ENCODE measurements around the gene ANKRD34C.

Gene ANKRD34C

DNA sequence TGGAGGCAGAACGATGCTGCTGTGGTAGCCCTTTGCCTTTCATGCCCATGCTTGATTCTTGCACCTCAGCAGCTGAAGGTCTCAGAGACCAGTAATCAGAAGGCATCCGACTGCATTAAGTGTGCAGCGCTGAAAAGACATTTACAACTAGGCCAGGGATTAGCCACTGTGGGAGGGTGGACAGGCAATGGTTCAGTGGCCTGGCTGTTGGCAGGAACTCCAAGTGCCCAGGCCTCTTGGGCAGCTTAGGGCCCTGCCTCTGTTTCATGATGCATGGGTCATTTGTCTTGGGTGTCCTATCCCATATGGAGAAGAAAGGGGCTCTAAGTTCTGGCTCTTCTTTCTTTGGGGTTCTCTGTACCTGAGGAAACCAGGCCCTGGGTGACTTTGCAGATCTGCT, 39.8 kb downstream of the ANKRD34C start:
- no peaks in the 10 kb centered on the region for H3K4me1 ChIP-seq (ENCODE audit: insufficient read depth, low read length)
- peaks cover 5% of the 10 kb centered on the region; the same call in 1 of the 2 replicates for H3K36me3 ChIP-seq (ENCODE audit: insufficient read depth, low read length)
- no peaks in the 10 kb centered on the region for H3K9me3 ChIP-seq (ENCODE audit: control insufficient read depth, insufficient read depth, low read length)
- no peak overlapping the region for H3K9ac ChIP-seq (ENCODE audit: low read depth, low read length)

DNA sequence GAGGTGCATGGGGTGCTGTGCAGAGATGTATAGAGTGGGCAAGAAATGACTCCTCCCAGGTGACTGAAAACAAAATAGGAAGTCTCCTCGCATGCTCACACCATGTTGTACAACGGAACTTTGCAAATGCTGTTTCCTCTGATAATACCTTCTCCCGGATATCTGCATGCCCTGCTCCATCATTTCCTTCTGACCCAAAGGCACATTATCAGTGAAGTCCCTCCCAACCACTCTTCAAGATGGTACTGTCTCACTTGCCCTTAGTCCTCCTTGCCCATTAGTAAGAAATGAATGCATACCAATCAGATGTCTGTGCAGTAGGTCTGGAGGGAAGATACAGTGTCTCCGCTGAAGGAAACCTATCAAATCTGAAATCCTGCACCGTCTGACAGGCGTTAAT, 40.4 kb downstream of the ANKRD34C start:
- Histone ChIP-seq H3K4me1 (ENCODE audit: insufficient read depth, low read length) (no peaks in the 10 kb centered on the region), H3K9ac (ENCODE audit: low read depth, low read length) (no peak overlapping the region), H3K9me3 (ENCODE audit: control insufficient read depth, insufficient read depth, low read length) (no peaks in the 10 kb centered on the region), H3K36me3 (ENCODE audit: insufficient read depth, low read length) (peaks cover 5% of the 10 kb centered on the region; the same call in 1 of the 2 replicates)

DNA sequence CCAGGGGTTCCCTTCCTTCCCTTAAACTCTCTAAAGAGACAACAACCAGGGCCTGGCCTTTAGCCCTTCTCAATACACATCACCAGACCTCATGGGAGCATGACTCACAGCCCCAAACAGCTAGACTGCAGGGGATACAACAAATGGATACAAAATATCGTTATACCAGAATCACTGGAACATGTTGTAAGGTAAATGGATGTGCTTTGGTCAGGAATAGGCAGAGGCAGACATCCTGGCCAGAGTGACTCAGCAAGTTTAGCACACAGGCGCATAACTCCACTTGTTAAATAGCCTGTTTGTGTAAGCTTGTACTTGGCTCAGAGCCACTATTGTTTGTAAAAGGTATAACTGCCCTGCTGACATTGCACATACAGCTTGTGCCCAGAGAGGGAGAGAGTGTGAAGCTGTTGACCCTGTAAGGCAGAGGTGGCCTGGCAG, 46.7 kb downstream of the ANKRD34C start:
- Histone ChIP-seq H3K4me1 (ENCODE audit: insufficient read depth, low read length) (peaks cover 4% of the 10 kb centered on the region; the same call in 1 of the 2 replicates), H3K9ac (ENCODE audit: low read depth, low read length) (no peak overlapping the region), H3K36me3 (ENCODE audit: insufficient read depth, low read length) (no peaks in the 10 kb centered on the region), H3K9me3 (ENCODE audit: control insufficient read depth, insufficient read depth, low read length) (no peaks in the 10 kb centered on the region)
